Right renal cortex interstitium (tissue), 3 donors: Measurements from ENCODE around the gene C4orf50. TPM values are rescaled to one million over a fixed set of nuclear protein-coding genes. Genes with fewer than 3 reads are reported as not detected.

Experiments used
- DNase-seq, 3 donors: peaks; one replicate each; pipeline ENCODE4 v3.0.0-alpha.2; 2013; ENCODE audit warnings: low read depth in 3 of 3, low spot score in 2 of 3
- polyA plus RNA-seq, 3 donors: library from polyadenylated mRNA; unstranded; fragments of 120-200 nt; gene quantifications; one replicate each; pipeline ENCODE4 v1.2.1, GENCODE V29; 2013; ENCODE audit not compliant: insufficient read length in 3 of 3

Gene C4orf50
- polyA plus RNA-seq, 3 donors = 0.01 TPM; not detected in 1

DNA sequence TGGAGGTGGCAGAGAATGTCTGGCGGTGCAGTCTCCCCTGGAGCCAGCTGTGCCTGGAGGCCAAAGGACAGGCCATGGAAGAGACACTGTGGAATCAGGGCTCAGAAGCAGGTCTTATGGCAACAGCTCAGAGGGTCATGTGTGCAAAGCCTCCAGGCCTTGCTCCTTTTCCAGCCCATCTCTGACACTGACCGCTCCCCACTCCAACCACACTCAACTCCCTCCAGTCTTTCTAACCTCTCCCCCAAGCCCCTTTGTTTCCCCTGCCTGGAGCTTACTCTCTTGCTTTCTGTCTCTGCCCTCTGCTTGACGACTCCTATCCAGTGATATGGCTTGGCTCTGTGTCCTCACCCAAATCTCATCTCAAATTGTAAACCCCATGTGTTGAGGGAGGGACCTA lies 91.1 kb downstream of the C4orf50 start:
- no peak for DNase-seq

DNA sequence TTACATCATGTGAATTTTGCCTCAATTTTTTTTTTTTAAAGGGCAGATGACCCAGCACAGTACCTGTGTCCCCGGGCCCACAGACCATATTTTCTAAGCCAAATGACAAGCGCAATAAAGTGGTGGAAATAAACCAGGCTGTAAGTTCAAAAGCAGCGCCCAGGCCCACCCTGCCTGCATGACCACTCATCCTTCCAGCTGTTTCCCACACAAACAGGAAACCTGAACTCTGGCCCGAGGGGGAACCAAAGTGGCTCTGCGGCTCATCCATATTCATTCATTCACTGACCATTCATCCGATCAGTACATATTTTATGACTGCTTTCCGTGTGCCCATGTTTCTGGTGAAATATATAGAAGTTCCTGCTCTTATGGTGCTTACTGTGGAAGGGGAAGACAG lies 91.6 kb downstream of the C4orf50 start:
- DNase-seq = no peak

DNA sequence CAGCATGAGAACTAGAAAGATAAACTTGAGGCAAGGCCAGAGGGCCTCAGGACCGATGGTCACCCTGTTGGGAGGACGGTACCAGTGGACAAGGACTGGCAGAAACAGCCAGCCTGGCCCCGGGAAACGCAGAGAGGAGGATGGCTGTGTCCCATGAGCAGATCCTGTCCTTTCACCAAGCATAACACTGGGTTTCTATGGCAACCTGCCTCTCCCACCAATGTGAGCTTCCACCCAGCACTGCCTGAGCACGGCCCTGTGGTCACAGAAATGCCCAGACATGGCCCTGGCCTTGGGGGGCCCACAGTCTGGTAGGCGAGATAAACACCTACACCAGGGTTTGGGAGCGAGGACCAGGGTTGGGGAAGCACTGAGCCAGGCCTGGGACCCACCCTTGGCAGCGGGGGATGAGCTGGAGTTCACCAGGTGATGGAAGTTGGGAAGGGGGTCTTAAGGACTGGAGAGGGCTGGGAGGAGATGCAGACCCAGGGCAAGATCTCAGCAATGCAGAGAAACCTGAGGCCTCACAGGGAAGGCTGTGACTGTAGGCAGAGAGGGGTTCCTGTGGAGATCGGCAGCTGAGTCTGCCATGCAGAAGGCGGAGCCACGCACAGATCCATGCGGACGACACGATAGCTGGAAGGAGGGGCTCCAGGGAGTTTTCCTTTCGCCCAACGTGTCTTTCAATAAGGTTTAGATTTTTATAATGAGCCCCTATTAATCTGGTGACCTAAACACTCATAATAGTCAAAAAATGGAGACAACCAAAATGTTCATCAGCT lies 92.6 kb downstream of the C4orf50 start:
- DNase-seq = no peak

DNA sequence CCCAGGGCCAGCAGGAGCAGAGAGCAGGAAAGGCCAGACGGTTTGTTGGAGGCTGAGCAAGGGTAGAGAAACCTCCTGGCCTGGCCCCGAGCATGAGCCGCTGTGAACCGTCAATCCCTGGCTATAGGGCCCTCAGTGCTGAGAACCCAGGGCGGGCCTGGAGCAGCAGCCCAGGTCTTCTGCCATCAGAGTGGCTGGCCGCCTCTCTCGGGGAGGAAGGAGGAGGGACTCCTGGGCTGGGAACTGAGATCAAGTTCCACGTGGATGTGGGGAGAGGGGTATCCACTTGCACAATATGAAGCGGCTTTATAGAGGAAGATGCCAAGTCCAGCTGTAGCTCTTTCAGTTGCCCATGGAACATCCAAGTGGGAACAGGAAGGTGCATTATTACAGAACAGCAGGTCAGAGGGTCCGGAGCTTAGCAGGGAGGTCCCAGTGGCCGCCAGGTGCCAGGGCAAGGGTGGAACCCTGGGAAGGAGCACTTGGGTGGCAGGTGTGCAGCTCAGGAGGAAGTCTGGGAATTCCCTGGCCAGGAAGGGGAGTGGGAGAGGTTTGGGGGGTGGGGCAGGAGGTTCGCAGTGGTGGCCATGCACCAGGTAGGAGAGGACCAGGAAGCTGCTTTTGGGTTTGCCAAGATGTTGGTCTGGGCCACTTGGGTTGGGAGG lies 93.6 kb downstream of the C4orf50 start:
- no peak for DNase-seq

DNA sequence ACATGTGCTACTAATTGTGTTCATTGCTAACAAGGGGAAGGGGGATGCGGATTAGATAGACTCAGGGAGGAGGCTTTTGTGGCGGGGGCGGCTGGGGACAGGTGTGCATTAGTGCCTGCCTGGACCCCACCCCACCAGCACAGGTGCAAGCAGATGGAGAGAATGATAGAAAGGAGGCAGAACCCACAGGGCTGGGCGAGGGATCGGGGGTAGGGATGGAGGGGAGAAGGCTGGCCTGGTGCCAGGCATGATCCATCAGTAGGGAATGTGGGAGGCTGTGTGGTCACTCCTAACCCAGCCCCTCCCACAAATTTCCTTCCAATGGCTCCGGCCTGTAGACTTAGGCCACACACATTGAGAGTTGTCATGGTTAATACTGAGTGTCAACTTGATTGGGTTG lies 94.9 kb downstream of the C4orf50 start:
- no peak for DNase-seq

DNA sequence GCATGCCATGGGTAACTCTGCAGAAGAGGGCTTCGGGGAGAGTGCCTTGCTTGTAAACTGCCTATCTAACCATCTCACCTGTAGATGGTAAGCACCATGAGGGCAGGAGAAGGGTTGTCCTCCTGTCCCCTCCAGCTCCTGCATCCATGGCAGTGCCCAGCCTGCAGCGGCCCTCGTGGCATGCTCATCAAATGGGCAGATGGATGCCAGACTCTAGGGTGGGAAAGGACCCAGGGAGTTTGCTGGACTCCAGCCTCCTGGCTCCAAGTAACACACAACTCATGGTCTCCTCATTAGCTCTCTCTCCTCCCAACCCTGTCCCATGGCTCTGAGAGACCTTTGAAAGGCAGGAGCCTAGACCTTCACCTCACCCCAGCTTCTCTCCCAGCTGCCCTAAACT lies 95.7 kb downstream of the C4orf50 start:
- no peak for DNase-seq

DNA sequence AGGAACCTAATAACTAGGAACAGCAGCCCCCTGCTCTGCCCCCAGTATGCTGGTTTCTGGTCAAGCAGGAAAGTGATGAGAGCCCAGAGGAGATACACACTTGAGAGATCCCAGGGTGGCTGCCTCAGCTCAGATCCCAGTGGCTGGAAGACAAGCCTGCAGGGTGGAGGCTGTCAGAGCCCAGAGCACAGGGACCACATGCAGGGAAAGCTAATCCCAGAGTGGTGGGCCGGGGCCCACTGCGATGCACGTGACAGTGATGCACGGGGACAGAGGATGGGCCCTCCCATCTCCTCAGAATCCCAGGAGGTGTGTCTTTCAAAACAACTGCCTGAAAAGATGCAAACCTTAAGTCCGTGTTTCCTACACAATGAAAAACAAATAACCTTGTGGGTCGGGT lies 96.2 kb downstream of the C4orf50 start:
- DNase-seq = no peak

DNA sequence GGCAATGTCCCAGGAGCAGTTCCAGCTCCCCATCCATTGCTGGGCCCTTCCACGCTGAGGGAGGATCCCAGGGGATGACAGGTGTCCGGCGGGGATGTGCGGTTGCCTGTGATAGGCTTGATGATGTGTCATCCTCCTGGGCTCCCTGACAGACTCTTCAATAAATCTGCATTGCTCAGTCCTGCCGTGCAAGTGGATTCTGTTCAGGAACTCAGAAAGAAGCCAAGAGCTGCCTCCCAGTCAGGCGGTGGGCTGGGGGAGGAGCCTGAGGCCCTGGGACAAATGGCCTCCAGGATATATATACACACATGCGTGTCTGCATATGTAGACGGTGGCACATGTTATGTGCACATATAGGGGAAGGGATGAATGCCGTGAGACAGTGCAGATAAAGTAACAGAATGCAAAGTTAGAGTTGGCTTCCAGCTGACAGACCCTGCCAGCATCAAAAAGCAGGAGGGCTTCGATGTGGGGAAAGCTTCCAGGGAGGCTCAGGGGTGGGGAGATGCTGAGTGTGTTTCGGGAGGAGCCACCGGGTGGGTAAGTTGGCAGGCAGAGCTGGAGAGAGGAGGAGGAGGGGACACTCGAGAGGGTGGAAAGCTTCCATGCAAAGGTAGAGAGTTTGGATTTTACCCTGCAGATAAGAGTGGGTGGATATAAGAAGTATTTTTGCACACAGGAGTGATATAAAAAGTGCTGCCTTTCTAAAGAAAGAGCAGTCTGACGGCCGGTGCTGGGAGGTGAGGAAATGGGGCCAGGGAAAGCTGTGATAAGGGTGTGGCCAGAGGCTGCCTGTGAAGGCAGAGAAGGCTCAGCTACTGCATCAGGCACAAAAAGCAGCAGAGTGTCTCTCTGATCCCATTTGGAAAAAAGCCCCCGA lies 96.9 kb downstream of the C4orf50 start:
- DNase-seq = no peak

DNA sequence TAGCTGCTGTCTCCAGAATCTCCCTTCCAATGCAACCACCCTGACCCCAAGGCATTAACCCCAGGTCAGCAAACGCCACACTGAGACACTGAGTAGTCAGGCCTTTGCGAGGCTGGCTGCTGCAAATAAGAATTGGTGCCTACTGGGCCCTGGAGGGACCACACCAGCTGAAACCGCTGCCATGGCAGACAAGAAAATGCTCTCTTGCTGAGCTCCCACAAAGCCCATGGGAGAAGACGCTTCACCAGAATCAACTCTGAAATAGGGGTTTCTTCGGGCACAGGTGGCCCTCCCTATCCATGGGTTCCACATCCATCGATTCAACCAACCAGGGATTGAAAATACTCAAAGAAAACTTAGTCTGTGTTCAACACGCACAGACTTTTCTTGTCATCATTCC lies 98.7 kb downstream of the C4orf50 start:
- no peak for DNase-seq

DNA sequence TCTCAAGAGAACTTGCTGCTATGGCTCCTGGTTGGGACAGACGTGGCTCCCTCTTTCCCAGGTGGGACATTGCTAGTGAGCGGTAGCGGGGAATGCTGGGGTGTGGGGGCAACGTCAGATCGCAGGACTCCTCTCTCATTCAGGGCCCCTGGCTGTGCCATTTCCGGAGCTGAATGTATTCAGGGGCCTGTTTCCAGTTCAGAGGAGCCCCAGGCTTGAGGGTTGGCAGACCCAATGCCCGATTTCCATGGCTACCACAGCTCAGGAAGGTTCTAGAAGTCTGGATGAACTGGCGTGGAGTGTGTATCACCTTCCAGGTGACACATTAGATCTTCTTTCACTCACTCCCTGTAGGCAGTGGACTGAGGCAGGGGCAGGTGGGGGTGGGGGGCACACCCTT lies 99.2 kb downstream of the C4orf50 start:
- DNase-seq = no peak

DNA sequence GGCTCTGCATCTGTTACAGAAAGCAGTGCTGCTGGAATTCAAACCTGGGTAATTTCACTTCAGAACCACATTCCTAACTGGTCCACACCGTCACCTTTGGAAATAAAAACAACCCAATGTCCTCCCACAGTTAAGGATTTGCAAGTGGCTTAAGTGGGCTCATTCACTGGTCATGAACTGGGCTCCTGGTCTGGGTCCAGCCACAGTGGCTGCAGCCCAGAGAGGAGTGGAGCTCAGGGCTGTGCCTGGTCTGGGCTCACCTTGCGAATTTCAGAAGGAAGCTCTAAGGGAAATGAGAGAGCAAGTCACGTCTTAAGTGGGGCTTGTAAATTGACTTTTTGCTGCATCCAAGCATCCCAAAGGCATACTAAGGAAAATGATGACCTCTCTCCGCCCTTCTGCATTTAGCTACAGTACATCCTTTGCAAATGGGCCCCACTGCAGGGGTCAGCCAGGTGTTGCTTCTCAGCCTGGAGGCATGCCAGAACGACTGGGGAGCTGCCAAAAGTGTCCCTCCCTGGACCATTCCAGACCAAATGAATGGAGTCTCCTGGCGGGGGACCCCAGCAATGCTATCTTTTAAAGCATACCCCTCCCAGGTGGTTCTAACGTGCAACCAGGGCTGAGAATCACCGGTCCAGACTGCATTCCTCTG lies 99.8 kb downstream of the C4orf50 start:
- DNase-seq = no peak

DNA sequence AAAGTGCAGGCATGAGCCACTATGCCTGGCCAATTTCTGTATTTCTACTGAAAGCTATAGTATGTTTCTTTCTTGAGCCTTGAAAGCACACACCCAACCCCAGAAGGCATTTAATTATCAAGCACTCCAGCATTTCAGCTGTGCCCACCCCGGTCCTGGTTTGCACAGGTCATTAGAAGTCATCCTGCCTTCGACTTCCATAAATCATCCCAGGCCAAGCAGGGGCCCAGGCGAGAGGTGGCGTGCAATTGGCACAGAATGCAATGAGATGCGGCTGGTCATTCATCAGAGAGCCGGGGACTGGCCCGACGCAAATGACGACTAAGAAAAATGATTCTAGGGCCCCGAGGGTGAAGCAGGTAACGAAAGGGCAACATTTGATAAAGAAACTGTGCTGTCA lies 100.6 kb downstream of the C4orf50 start:
- no peak for DNase-seq

DNA sequence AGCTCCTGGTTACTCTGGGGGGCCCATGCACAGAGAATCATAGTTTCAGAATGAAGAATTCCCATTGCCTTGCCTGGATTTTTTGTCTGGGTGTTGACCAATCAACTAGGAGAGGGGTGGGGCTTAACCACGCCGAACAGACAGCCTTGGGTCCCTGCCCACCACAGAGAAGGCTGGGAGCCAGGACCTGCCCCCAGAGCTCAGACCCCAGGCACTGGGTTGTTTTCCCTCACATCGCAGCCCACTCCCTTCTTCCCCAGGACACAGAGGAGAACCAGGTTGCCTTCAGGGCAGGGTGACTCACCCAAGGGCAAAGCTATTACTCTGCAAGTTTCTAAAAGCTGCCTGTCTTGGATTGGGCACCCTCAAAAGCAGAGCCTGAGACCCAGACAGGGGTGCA lies 102.0 kb downstream of the C4orf50 start:
- no peak for DNase-seq

DNA sequence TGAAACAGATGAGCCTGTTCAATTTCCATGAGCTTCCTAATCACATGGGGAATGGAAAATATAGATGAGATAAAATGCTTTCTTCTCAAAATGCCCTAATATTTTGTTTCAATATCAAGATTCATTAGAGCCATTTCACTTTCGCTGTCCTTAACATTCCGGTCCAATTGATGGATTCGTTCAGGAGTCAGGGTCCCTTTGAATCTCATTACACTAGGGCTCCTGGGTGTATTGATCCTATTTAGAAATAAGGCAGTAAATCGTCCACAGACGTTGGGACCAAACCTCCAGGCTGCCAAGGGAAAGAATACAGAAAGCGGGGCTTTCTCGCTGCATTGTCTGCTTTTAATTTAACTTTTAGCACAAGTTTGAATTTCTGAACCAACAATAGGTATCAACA lies 104.8 kb downstream of the C4orf50 start:
- no peak for DNase-seq

DNA sequence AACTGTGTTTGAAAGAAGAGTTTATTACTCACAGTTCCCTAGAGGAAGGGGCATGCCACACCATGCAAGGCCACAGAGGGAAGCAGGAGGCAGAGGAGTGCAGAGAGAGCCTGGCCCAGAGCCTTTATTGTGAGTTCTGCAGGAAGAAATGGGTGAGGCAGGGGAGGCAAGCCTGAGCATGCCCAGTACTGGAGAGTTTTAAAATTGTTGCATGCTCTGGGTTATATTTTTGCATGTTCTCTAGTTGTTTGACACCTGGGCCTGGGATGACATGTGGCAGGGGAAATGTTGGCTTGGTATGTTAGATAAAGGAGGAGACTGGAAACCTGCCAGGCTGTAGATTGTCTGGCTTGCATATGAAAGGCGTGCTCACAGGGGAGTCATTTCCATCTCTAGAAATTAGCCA lies 105.6 kb downstream of the C4orf50 start:
- DNase-seq = no peak

DNA sequence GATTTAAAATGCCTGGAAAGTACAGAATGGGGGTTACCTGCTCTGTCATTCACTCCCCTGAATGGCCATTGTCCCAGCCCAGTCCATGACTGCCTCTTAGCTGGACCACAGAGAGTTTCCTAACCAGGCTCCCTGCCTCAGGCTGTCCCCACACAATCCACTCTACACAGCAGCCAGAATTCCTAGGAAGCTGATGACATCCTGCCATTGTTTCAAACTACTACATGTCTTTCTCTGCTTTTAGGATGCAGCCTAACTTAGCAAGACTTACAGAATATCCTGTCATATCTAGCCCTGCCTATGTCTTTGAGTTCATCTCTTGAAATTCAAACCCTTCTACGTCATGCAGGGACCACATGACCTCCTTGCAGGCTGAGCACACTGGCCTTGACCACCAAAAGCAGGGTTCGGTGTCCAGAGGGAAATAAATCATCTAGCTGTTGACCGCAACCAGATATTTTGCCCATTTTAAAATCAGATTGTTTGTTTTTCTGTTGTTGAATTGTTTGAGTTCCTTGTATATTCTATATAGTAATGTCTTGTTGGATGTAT lies 109.3 kb downstream of the C4orf50 start:
- DNase-seq = no peak

DNA sequence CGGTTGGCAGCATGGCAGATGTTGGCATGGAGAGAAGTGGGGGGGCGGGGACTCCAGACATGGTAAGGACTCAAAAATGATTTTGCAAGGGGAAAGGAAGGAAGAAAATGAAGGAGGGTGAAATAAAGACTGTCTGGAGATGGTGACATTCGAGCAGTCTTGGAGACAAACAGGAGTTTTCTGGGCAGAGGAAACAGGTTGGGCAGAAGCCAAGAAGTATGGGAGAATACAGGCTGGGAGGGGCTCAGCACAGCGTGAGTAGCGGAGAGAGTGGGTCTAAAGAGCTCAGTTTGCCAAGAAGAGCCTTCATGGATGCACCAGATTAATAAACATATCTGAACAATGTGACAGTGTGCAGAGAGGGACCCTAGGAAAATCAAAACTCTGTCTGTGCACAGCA lies 112.0 kb downstream of the C4orf50 start:
- no peak for DNase-seq

DNA sequence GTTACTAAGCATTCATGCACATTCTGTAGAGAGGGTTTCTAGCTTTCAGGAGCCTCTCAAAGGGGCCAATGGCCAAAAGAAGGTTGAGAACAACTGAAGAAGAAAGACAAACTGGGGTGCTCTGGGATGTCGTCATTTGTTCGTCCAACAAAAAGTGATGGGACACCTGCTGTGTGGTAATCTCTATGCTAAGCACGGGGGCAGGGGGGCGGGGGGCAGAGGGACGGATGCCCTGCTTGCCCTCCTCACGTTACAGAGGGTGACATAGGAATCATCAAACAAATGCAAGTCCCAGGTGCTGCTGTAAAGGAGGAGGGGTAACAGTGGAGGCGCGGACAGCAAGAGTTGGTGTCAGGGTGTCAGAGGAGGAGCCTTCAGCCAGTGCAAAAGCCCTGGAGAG lies 112.5 kb downstream of the C4orf50 start:
- no peak for DNase-seq

DNA sequence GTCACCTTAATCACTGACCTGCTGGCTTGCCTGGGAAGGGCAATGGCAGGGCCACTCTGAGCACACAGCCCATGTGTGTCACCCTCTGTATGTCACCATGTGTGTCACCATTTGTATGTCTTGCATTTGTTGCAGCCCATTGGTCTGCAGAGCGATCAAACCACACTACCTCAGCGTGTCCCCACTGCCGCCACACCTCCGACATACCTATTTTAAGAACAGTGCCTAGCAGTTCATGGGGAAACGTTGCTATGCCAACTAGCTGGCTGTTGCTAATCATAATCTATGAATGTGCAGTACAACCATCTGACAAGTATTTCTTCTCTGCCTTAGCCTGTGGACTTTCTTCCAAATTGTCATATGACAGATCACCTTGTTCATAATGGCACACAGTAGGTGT lies 117.4 kb downstream of the C4orf50 start:
- DNase-seq = no peak

DNA sequence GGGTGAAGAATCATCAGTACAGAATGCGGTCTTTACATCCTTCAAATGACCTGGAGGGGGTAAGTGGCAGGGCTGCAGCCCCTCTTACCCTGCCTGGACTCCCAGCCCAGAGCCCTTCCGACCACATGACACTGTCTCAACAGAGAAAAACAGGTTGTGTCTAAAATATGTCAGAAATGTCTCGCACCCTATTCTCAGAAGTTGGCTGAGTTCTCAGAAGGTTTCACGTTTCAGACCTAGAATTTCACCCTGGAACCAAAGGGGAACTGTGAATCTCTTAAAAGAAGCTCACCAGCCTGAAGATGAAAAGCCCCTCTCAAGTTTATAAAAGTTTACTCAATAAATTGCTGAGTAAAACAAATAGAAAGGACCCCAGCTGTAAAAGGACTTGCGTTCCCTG lies 118.3 kb downstream of the C4orf50 start:
- DNase-seq = no peak

DNA sequence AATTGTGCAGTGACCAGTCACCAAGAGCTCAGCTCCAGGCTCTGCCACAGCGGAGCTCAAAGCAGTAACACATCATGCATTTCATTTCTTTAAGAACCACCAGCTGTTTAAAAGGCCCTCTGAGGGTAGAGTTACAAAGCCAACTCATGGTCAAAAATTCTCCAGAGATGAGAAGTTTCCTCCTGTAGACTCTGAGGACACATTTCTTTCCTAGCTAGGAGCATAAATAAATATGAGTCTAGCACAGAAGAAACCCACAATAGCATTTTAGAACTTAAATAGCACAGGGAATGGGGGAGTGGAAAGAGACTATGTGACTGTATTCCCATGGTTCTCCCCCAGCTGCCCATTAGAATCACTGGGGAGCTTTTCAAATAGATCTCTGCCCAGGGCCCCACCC lies 118.8 kb downstream of the C4orf50 start:
- DNase-seq = no peak
